MCF 10A (cell line): Measurements from ENCODE around the gene MBOAT2. TPM values are rescaled to one million over a fixed set of nuclear protein-coding genes. Genes with fewer than 3 reads are reported as not detected.
"Not testable (repeated sequence)": the region's sequence is repeated elsewhere in the genome, so short reads cannot be mapped to it uniquely, and the experiment has no call there.

Source experiments
- BruUV-seq: library from RNA; stranded (reverse); fragments of 400-500 nt; replicated peaks from 2 replicates; lab custom pipeline; 2021; lab: Mats Ljungman, UMichigan
- CTCF ChIA-PET: fragments of 300-600 bp; sonication (Branson Sonifier 250); formaldehyde crosslinking; extraction: SDS; loops from one replicate; lab custom pipeline; 2021; ENCODE audit warnings: antibody characterized with exemption, inconsistent platforms; lab: Yijun Ruan, JAX
- POLR2A ChIA-PET: fragments of 300-600, 350-650 bp; sonication (Branson Sonifier 250); formaldehyde crosslinking; extraction: SDS; loops from one replicate; lab custom pipeline; 2020; ENCODE audit warnings: antibody characterized with exemption, inconsistent platforms; lab: Yijun Ruan, JAX
- DNase-seq: peaks from one replicate; pipeline ENCODE4 v3.0.0-alpha.2; 2018; ENCODE audit not compliant: unreplicated experiment
- H3K27ac Mint-ChIP-seq: one replicate; pipeline ENCODE4 v1.8.0; 2022; ENCODE audit warnings: mild to moderate bottlenecking, low read depth, mixed read lengths; ENCODE audit not compliant: unreplicated experiment
- H3K27me3 Mint-ChIP-seq: one replicate; pipeline ENCODE4 v1.8.0; 2022; ENCODE audit warnings: mixed read lengths; ENCODE audit not compliant: insufficient read depth, unreplicated experiment
- H3K36me3 Mint-ChIP-seq: one replicate; pipeline ENCODE4 v1.8.0; 2022; ENCODE audit warnings: mild to moderate bottlenecking, moderate library complexity, mixed read lengths; ENCODE audit not compliant: insufficient read depth, unreplicated experiment
- H3K4me1 Mint-ChIP-seq: one replicate; pipeline ENCODE4 v1.8.0; 2022; ENCODE audit warnings: mixed read lengths; ENCODE audit not compliant: insufficient read depth, unreplicated experiment
- H3K4me3 Mint-ChIP-seq: one replicate; pipeline ENCODE4 v1.8.0; 2022; ENCODE audit warnings: mild to moderate bottlenecking, moderate library complexity, mixed read lengths; ENCODE audit not compliant: unreplicated experiment
- H3K9me3 Mint-ChIP-seq: one replicate; pipeline ENCODE4 v1.8.0; 2022; ENCODE audit warnings: mixed read lengths; ENCODE audit not compliant: unreplicated experiment
- intact Hi-C: fragments of 100-400 bp; cut with micrococcal nuclease; formaldehyde crosslinking; loops from 2 replicates; pipeline ENCODE4 v1.14.1; 2022
- total RNA-seq: library from RNA; stranded (reverse); gene quantifications from 2 replicates; pipeline ENCODE4 v1.2.3, GENCODE V29; 2022
- TF ChIP-seq, protein P1 (sequence below): fragments of 200-600 bp; IDR thresholded peaks from one replicate; pipeline ENCODE4 v1.8.0; 2022; ENCODE audit warnings: antibody characterized with exemption, mild to moderate bottlenecking; ENCODE audit not compliant: unreplicated experiment

The MBOAT2 gene
- total RNA-seq, 1 experiment from 2014 or later = 34.7 TPM

- intact Hi-C loops = no loop called here
- H3K4me1 Mint-ChIP-seq = peaks cover 6% of the 10 kb centered on the region
- peaks cover 32% of the 10 kb centered on the region for H3K36me3 Mint-ChIP-seq
- no TSS peak for BruUV-seq
- CTCF ChIA-PET = interaction anchor here (0.5 to 0.6 kb wide), 2 partner anchors 25 to 41 kb away, joined by 3 to 4 read pairs; no protein-coding TSS in a partner anchor
- POLR2A ChIA-PET = interaction anchor here (0.7 kb wide), 1 partner anchor 674 kb away, joined by 3 read pairs; no protein-coding TSS in a partner anchor
- H3K27ac Mint-ChIP-seq = no peak overlapping the region
- H3K9me3 Mint-ChIP-seq = no peaks in the 10 kb centered on the region
- TF ChIP-seq, protein P1, sequence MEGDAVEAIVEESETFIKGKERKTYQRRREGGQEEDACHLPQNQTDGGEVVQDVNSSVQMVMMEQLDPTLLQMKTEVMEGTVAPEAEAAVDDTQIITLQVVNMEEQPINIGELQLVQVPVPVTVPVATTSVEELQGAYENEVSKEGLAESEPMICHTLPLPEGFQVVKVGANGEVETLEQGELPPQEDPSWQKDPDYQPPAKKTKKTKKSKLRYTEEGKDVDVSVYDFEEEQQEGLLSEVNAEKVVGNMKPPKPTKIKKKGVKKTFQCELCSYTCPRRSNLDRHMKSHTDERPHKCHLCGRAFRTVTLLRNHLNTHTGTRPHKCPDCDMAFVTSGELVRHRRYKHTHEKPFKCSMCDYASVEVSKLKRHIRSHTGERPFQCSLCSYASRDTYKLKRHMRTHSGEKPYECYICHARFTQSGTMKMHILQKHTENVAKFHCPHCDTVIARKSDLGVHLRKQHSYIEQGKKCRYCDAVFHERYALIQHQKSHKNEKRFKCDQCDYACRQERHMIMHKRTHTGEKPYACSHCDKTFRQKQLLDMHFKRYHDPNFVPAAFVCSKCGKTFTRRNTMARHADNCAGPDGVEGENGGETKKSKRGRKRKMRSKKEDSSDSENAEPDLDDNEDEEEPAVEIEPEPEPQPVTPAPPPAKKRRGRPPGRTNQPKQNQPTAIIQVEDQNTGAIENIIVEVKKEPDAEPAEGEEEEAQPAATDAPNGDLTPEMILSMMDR = no peak
- H3K27me3 Mint-ChIP-seq = no peaks in the 10 kb centered on the region
- H3K4me3 Mint-ChIP-seq = no peak overlapping the region
- DNase-seq = no peak
Observed at GRCh38 chr2:8938384-8938783, 65.1 kb downstream of the MBOAT2 start.

GRCh38 chr2:8935982-8936381, 67.5 kb downstream of the MBOAT2 start:
- no peak for DNase-seq
- Mint-ChIP-seq H3K36me3 (peaks cover 32% of the 10 kb centered on the region), H3K9me3 (no peaks in the 10 kb centered on the region), H3K27me3 (no peaks in the 10 kb centered on the region), H3K4me1 (peaks cover 6% of the 10 kb centered on the region), H3K27ac (no peak overlapping the region), H3K4me3 (no peak overlapping the region)
- ChIA-PET POLR2A (no interaction called here), CTCF (interaction anchor here (0.8 kb wide), 1 partner anchor 20 kb away, joined by 5 read pairs; no protein-coding TSS in a partner anchor)
- TF ChIP-seq, protein P1 = no peak
- intact Hi-C loops = no loop called here
- no TSS peak for BruUV-seq

GRCh38 chr2:8934338-8934737, 69.1 kb downstream of the MBOAT2 start:
- no peaks in the 10 kb centered on the region for H3K9me3 Mint-ChIP-seq
- no peak for DNase-seq
- CTCF ChIA-PET = no interaction called here
- H3K27me3 Mint-ChIP-seq = no peaks in the 10 kb centered on the region
- H3K4me3 Mint-ChIP-seq = no peak overlapping the region
- intact Hi-C loops = no loop called here
- TF ChIP-seq, protein P1 = no peak
- BruUV-seq = no TSS peak
- H3K4me1 Mint-ChIP-seq = peaks cover 6% of the 10 kb centered on the region
- H3K27ac Mint-ChIP-seq = no peak overlapping the region
- POLR2A ChIA-PET = no interaction called here
- peaks cover 32% of the 10 kb centered on the region for H3K36me3 Mint-ChIP-seq

DNA sequence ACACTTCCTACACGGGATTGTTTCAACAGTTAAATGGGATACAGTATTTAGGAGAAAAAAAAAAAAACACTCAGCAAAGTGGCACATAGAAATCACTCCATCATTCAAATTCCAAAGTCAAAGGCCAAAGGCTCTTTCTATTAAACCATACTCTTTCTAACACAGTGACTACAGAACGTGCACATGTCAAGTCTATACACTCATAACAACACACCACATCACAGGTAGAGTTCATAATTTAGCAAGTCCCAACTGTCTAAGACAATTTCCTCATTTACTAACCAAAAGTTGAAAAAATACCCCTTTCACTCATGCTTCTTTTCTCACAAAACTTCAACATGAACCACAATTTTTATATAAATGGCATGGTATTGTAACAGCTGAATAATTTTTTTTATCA, 70.8 kb downstream of the MBOAT2 start:
- ChIA-PET POLR2A (no interaction called here), CTCF (no interaction called here)
- Mint-ChIP-seq H3K27ac (no peak overlapping the region), H3K27me3 (no peaks in the 10 kb centered on the region), H3K36me3 (peaks cover 26% of the 10 kb centered on the region), H3K4me3 (no peak overlapping the region), H3K9me3 (no peaks in the 10 kb centered on the region), H3K4me1 (peaks cover 6% of the 10 kb centered on the region)
- TF ChIP-seq, protein P1 = no peak
- intact Hi-C loops = no loop called here
- DNase-seq = no peak
- BruUV-seq = no TSS peak

- H3K4me3 Mint-ChIP-seq, H3K27ac Mint-ChIP-seq, H3K27me3 Mint-ChIP-seq, DNase-seq, H3K9me3 Mint-ChIP-seq, BruUV-seq, POLR2A ChIA-PET, H3K4me1 Mint-ChIP-seq, intact Hi-C loops: not testable (repeated sequence)
- CTCF ChIA-PET = interaction anchor here (0.8 kb wide), 1 partner anchor 9 kb away, joined by 5 read pairs; no protein-coding TSS in a partner anchor
- peaks cover 29% of the 10 kb centered on the region for H3K36me3 Mint-ChIP-seq
Observed at GRCh38 chr2:8930185-8930584, 73.3 kb downstream of the MBOAT2 start.
